Posterior cingulate gyrus (tissue), 11 donors: Measurements from ENCODE around the gene DSCAML1.
"Not testable (repeated sequence)": the region's sequence is repeated elsewhere in the genome, so short reads cannot be mapped to it uniquely, and the experiment has no call there.

Experiments used
- DNase-seq, 10 donors: peaks; one replicate each; pipeline versions ENCODE4 v3.0.0 to v3.0.0-alpha.2; 2020 to 2021; ENCODE audit warnings: mixed read lengths in 3 of 10
- intact Hi-C: fragments of 100-400 bp; cut with DNase I; formaldehyde crosslinking; loops from one replicate; pipeline ENCODE4 v1.15.1; 2023

DSCAML1 gene

GRCh38 chr11:117774553-117774952, 22.5 kb downstream of the DSCAML1 start:
- DNase-seq, result no peak
- intact Hi-C loops, result no loop called here

- intact Hi-C loops, result no loop called here
- peak in 2 of 10 donors; percentile 41 to 68 for DNase-seq
These were observed 24.7 kb downstream of the DSCAML1 start for GRCh38 chr11:117772360-117772759.

DNA sequence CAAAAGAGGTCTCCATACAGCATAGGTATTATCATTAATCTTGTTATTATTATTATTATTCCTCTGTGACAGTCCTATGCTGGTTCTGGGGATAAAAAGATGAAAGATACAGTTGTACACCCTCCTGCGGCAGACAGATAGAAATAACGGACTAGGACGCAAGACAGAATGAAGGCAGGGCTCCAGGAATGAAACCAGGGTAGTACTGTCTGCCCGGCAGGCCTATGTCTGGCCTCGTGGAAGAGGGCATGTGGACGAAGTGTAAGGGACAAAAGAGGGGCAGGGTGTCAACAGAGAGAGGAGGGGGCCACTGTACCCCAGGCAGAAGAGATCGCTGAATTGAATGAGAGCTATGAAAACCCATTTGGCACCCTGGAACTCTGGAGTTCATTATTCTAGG, 25.2 kb downstream of the DSCAML1 start:
- peak in 1 of 10 donors; percentile 77 for DNase-seq
- intact Hi-C loops, result no loop called here

DNA sequence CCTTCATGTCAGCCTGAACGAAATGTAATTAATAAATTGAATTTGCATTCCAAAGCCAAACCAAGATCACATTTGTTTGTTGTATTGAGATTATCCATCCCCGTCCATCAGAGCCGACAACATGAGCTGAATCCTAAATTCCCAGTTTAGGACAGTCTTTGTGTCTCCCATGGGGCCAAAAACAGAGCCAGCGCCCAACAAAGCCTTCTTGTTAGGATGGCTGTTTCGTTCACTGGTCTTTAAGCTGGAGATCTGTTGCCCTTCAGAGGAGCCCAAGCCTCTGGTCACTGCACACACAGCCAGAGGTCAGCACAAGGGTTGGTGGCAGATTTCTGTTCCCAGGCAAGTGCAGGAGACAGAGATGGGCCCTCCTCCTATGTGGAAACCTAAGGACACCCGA, 25.8 kb downstream of the DSCAML1 start:
- DNase-seq, result peak in 7 of 10 donors; percentile 56 to 96 (median 75)
- intact Hi-C loops, result no loop called here

DNA sequence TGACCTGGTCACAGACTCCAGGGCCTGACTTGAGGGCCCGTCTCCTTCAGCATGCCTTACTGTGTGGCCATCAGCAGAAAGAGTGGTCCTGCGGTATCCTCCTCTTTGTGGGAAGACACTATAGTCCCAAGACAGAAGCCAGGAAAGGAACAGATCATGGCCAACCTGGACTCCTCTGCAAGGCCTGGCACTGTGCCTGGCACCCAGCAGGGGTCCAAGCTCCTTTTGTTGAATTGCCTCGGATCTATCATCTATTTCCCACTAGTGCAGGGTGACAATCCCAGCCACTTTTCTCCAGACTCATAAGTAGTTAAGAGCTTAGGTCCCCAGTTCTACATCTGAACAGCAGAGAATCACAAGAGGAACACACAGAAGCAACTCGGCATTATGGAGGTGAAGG, 27.0 kb downstream of the DSCAML1 start:
- DNase-seq, result peak in 1 of 10 donors; percentile 49

GRCh38 chr11:117769533-117769932, 27.5 kb downstream of the DSCAML1 start:
- DNase-seq, result no peak
- intact Hi-C loops, result no loop called here

More for the DNA sequence above, 27.0 kb downstream of the DSCAML1 start:
- intact Hi-C loops, result no loop called here

DNA sequence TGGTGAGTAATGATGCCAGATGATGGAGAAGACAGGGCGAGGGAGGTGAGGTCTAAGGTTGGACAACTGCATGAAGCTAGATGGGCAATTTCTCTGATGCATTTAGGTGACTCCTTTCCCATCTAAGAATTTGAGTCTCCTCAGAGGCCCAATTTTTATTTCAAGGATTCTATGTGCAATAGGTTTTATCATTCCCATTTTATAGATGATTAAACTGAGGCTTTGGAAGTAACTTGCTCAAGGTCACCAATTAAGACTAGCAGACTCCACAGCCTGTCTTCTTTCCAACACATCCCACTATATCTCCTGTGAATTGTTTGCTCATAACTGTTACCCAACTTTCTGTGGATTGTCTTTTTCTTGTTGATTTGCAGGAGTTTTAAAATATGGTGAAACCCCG, 28.5 kb downstream of the DSCAML1 start:
- intact Hi-C loops, result no loop called here
- DNase-seq, result no peak

- peak in 1 of 10 donors; percentile 37 for DNase-seq
- intact Hi-C loops, result no loop called here
These were observed 29.9 kb downstream of the DSCAML1 start for GRCh38 chr11:117767071-117767470.

GRCh38 chr11:117766576-117766975, 30.4 kb downstream of the DSCAML1 start:
- intact Hi-C loops, result no loop called here
- DNase-seq, result peak in 1 of 10 donors; percentile 83

- intact Hi-C loops, result no loop called here
- peak in 1 of 10 donors; percentile 83 for DNase-seq
These were observed 31.0 kb downstream of the DSCAML1 start for GRCh38 chr11:117766026-117766425.

- intact Hi-C loops, result no loop called here
- peak in 1 of 10 donors; percentile 40 for DNase-seq
These were observed 31.9 kb downstream of the DSCAML1 start for GRCh38 chr11:117765068-117765467.

GRCh38 chr11:117763465-117763864, 33.6 kb downstream of the DSCAML1 start:
- DNase-seq, intact Hi-C loops: not testable (repeated sequence)

DNA sequence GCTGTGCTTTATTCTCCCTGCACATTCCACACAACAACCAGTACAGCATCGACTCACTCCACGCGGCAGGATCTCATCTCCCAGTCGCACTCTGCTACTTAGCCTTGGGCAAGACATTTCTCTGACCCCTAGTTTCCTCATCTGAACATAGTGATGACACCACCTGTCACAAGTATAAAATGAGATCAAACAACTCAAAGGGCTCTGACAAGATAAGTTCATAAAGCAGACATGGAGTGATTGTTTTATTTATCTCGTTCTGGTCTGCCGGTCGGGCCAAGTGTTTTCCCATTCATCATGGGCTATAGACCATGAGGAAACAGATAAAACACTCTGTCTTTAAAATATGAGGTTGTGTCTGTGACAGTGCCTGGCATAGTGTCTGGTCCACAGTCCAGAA, 35.0 kb downstream of the DSCAML1 start:
- no peak for DNase-seq
- intact Hi-C loops, result no loop called here

- DNase-seq, result no peak
- intact Hi-C loops, result no loop called here
These were observed 37.7 kb downstream of the DSCAML1 start for GRCh38 chr11:117759305-117759704.

DNA sequence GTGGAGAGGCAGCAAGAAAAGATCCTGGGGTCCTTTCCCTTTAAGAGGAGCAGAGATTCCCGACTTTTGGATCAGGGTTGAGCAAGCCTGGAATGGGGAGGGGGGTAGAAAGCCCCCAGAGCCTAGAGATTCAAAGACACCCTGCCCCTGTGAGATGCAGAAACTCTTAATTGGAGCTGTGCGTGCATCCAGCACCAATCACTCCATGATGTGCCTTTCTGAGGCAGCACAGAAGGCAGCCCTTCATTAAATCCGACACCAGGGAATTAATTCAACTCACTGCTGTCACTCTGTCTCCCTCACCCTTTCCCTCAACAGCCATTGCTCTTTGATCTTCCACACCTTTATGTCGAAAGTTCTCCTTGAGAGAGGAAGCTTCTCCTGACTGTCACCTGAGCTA, 43.0 kb downstream of the DSCAML1 start:
- peak in 1 of 10 donors; percentile 24 for DNase-seq
- intact Hi-C loops, result no loop called here

GRCh38 chr11:117752721-117753237, 44.2 kb downstream of the DSCAML1 start:
- intact Hi-C loops, result no loop called here
- no peak for DNase-seq

DNA sequence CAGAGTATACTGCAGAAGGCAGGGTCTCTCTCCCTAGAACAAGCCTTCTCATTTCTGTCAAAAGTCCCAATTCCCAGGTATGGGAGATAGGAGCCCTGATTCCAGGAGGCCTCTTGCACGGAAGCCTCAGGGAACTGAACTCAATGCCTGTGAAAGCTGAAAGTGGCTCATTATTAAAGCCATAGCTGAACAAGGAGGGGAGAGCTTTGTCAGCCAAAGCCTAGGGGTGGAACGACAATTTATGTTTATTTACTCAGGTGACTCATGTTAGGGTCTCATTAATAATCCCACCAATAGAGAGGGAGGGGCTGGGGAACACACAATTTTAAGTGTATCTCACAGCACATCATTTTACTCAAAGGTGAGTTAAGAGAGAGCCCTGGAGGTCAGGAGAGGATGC, 44.9 kb downstream of the DSCAML1 start:
- intact Hi-C loops, result no loop called here
- DNase-seq, result no peak

- intact Hi-C loops, result no loop called here
- DNase-seq, result peak in 7 of 10 donors; percentile 41 to 91 (median 72)
These were observed 45.9 kb downstream of the DSCAML1 start for GRCh38 chr11:117750916-117751662.

- DNase-seq, result no peak
- intact Hi-C loops, result no loop called here
These were observed 46.7 kb downstream of the DSCAML1 start for GRCh38 chr11:117750357-117750756.

DNA sequence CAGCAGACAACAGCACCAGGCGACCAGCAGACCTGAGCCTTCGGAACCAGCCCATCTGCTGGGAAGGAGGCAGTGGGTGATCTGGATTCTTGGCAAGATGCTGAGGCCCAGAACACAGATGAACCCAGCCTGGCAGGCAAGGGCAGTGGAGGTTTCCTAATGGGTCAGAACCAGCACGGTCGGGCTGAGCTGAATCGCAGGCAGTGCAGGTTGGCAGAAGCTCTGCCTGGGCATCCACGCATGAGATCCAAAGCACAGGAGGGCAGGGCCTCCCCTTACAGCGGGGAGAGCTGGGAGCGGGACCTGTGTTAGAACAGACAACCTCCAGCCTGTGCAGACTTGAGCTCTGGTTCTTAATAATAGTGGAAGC, 47.5 kb downstream of the DSCAML1 start:
- intact Hi-C loops, result no loop called here
- peak in 1 of 10 donors; percentile 85 for DNase-seq

DNA sequence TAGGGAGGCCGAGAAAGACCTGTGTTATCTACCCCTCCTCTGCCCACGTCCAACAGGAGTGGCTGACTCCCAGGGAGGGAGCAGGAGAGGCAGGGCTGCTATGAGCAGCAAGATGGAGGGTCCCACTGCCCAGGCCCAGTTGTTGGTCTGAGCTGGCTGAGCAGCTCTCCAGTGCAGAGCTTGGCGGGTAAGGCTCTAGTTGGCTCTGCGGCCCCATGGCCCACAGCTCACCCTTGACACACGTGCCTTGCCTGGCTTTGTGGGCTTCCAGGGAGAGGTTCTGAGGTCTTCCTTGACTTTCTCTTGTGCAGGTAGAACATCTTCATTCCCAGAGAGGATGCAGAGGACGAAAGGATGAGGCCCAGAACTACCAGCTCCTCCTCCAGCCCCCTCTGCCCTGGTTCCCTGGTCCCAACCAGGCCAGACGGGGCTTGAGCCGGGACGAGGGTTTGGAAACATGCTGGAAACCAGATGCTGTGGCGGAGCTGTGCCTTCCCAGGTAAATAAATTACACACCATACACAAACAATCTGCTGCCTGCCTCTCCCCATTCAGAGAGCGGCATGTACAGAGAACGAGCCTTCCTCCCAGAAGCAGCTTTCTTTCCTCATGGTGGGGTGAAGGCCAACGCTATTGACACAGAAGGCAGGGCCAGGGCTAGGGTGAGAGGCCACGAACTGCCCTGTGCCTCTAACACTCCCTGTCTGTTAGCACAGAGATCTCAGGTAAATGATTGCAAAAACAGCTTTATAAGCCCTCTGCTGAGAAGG, 48.1 kb downstream of the DSCAML1 start:
- intact Hi-C loops, result no loop called here
- DNase-seq, result no peak

- DNase-seq, result no peak
- intact Hi-C loops, result no loop called here
These were observed 49.1 kb downstream of the DSCAML1 start for GRCh38 chr11:117747892-117748291.
